NCI-H82 treated with DMSO at 0.1 percent for 48 hours (cell line): ENCODE measurements around the gene HRH3.

Experiments used
- DNase-seq: peaks from one replicate; lab custom pipeline; 2025; ENCODE audit not compliant: unreplicated experiment; lab: John Stamatoyannopoulos, UW

HRH3 gene

GRCh38 chr20:62219992-62220665, at the start of gene HRH3:
Gene HRH3, minus strand, starts transcription at chr20:62220278. Its CDS starts 308 bp downstream, at chr20:62219970.
- DNase-seq = peak; percentile 9

GRCh38 chr20:62269871-62270270, 49.8 kb upstream of the HRH3 start:
- DNase-seq = no peak

GRCh38 chr20:62269378-62269777, 49.3 kb upstream of the HRH3 start:
- DNase-seq = no peak

DNA sequence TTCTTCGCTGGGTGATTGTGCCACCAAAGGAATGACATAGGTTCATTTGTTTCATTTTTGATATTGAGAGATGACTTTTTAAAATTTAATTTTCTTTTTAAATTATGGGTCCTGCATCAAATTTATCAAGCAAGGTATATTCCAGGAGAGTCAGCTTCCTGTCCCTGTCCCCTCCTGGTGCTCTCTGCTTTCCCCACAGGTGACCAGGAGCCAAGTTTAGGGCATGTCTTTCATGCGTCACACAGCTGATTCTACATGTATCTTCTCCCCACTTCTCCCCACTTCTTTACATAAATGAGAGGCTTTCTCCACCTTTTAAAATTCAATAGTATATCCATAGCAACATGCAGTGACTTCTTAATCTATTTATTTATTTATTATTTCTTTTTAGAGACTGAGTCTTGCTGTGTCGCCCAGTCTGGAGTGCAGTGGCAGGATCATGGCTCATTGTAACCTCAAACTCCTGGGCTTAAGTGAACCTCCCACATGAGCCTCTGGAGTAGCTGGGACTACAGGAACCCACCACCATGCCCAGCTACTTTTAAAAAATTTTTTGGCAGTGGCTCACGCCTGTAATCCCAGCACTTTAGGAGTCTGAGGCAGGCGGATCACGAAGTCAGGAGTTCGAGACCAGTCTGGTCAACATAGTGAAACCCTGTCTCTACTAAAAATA, 48.3 kb upstream of the HRH3 start:
- no peak for DNase-seq

DNA sequence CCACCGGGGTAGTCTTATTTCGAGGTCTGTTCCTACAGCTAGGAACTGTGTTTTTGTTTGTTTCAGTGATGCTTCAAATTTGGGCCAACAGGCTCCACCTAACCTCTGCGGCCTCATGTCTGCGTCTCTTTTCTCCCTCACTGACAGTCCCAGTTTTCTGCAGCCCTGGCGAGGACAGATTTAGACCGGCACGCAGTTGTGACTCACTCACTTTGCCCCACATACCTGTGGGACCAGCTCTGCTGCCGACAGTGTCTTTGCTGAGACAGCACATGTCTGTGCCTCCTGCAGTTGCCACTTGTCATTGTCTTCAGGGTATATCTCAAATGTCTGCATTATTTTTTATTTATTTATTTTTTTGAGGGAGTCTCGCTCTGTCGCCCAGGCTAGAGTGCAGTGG, 47.5 kb upstream of the HRH3 start:
- no peak for DNase-seq

DNA sequence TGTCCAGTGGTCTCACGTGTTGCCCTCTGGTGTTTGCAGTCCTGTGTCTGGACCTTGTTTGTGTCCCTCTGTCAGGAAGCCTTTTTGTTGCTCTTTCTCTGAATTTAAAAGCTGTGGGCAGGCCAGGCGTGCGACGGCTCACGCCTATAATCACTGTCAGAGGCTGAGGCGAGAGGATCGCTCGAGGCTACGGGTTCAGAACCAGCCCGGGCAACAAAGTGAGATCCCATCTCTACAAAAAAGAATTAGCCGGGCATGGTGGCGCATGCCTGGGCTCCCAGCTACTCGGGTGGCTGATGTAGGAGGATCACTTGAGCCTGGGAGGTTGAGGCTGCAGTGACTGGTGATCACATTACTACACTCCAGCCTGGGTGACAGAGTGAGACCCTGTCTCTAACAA, 46.8 kb upstream of the HRH3 start:
- DNase-seq = no peak

- DNase-seq = no peak
Observed at GRCh38 chr20:62266340-62266739, 46.3 kb upstream of the HRH3 start.

GRCh38 chr20:62265365-62265764, 45.3 kb upstream of the HRH3 start:
- no peak for DNase-seq

GRCh38 chr20:62263396-62263795, 43.3 kb upstream of the HRH3 start:
- no peak for DNase-seq

GRCh38 chr20:62262064-62262463, 42.0 kb upstream of the HRH3 start:
- DNase-seq = no peak

DNA sequence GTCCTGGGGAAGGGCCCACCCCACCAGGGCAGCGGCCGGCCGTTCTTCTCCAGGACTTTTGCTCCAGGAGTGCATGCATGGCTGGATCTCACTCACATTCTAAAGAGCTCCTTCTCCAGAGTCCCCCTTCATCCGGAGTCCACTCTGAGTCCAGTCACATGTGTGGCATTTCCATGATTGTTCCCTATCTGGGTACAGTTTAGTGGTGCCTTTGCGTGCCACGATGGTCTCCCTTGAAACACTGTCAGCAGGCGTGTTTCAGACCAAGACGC, 39.2 kb upstream of the HRH3 start:
- no peak for DNase-seq

DNA sequence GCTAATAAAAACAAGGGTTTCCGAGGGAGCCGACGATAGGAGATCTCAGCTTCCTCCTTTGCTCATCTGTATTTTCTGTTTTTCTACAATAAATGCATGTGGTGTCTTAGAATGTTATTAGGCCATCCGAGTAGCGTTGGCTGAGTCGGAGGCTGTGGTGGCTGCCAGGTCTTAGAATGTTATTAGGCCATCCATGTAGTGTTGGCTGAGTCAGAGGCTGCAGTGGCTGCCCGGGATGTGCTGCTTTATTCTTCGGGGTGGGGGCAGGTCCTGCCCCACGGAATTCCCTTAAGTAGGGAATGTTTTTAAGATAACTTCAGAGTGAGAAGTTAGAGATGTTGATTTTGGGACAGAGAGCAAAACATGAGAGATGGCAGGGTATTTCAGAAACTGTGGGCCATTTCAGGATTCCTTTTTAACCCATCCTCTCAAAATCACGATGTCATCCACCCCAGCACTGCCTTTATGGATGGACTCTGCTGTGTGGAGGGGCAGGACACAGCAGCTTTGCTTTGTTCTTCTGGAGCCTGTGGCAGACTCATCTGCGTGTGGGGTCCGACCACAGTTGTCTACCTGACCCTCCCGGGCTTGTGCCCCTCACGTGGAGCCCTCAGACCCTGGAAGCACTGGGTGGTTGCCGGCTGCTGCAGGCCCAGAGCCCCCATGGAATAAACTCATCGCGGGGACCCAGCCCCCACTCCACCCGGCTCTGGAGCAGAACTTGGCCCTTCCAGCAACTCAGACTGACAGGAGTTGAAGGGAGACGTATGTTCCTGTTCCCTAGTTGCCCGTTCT, 38.6 kb upstream of the HRH3 start:
- no peak for DNase-seq

DNA sequence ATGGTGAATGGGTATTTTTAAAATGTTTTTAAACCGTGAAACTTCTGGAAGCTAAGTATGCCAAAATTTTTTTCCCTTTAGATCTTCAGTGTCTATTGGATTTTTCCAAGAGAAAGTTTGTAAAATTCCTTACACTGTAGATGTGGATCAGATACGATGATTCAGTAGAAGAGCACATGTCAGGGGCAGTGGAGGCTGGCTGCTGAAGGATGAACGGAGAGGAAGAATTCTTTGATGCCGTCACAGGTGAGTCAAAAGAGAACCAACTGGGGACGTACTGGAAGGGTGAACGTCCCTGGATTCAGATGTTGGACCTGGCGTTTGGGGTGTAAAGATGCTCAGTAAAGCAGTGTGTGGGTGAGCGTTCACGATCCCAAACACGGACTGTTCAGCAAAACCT, 35.9 kb upstream of the HRH3 start:
- no peak for DNase-seq

GRCh38 chr20:62254021-62254724, 34.1 kb upstream of the HRH3 start:
- DNase-seq = no peak

GRCh38 chr20:62253398-62253797, 33.3 kb upstream of the HRH3 start:
- DNase-seq = no peak

DNA sequence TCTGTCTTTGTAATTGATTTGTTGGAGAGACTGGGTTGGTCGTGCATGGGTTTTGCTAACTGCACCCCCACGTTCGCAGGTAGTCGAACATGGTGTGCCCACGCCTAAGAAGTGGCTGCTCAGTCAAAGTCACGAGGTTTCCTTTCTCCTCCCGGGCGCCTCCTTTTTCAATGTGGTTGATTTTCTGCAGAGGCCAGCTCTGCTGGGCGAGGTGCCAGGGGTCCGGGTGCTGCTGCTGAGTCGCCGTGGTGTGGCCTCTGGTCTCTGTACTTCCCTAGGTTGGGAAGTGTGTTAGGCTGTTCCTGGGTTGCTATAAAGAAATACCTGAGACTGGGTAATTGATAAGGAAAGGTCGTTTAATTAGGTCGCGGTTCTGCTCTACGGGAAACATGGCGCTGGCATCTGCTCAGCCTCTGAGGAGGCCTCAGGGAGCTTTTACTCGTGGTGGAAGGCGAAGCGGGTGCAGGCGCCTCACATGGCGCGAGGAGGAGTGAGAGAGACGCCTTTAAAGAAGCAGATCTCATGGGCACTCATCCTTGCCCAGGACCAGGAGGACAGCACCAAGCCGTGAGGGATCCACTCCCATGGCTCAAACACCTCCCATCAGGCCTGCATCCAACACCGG, 32.4 kb upstream of the HRH3 start:
- no peak for DNase-seq

GRCh38 chr20:62248890-62249560, 28.9 kb upstream of the HRH3 start:
- DNase-seq = no peak

DNA sequence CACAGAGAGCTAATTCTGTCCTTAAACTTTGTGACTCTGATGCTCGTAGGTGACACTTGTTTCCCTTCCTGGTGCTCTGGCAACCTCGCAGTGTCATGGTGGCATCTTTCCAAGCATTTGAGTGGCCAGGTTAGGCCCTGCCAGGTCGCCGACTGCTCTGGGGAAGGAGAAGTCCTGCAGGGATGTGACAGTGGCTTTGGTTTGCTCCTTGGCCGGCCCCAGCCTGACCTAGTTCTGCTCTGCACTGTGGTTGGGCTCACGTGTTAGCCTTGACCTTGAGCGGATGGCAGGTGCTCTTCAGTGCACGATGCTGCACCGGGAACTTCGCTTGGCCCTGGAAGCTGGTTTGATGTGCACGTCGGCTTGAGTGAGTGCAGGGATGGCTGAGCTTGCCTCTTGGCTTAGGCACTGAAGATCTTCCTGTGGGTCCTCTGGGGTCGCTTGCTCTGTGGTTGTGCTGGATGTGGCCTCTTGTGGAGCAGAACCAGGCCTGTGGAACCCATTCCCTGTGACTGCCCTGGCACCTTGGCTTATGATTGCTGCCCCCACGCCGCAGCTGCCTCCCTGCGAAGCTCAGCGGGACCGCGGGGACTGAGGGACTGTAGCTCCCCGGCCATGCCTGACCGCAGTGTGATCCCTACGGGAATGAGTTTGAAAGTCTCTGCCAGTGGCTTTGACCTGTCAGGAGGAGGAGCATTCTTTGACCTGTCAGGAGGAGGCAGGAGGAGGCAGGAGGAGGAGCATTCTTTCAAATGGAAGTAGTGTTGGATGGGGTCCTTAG, 27.0 kb upstream of the HRH3 start:
- no peak for DNase-seq

GRCh38 chr20:62246431-62246830, 26.4 kb upstream of the HRH3 start:
- no peak for DNase-seq

- no peak for DNase-seq
Observed at GRCh38 chr20:62245911-62246280, 25.8 kb upstream of the HRH3 start.
